Measurements from ENCODE around the gene KLF12. TPM values are rescaled to one million over a fixed set of nuclear protein-coding genes. Genes with fewer than 3 reads are reported as not detected.

The KLF12 gene
- total RNA-seq, 2 experiments from 2014 or later, result 69.5 to 74.7 TPM

- Mint-ChIP-seq H3K4me1 (ENCODE audit: low read depth) (no peaks in the 10 kb centered on the region), H3K4me3 (no peak overlapping the region), H3K36me3 (ENCODE audit: low read depth) (no peaks in the 10 kb centered on the region), H3K9me3 (no peaks in the 10 kb centered on the region), H3K27ac (no peak overlapping the region), H3K27me3 (no peaks in the 10 kb centered on the region)
- ChIA-PET POLR2A (interaction anchor here (1.4 kb wide), 1 partner anchor 26 kb away, joined by 4 read pairs; no protein-coding TSS in a partner anchor), CTCF (no interaction called here)
- Histone ChIP-seq H3K4me3 (ENCODE audit: low read length) (no peak overlapping the region), H3K27me3 (ENCODE audit: control insufficient read depth in 1 of 2, insufficient read depth in 2 of 2, low read length in 2 of 2) (no peaks in the 10 kb centered on the region), H3K36me3 (ENCODE audit: insufficient read depth, low read length) (no peaks in the 10 kb centered on the region), H3K27ac (ENCODE audit: low read depth in 1 of 2, low read length in 2 of 2) (no peak overlapping the region), H3K4me1 (ENCODE audit: insufficient read depth, low read length) (no peaks in the 10 kb centered on the region), H3K9me3 (ENCODE audit: control insufficient read depth in 1 of 2, insufficient read depth in 1 of 2, low read length in 2 of 2) (no peaks in the 10 kb centered on the region)
- DNase-seq (no peak), ATAC-seq (ENCODE audit: poor library complexity) (no peak)
- intact Hi-C loops (cut with DNase I, micrococcal nuclease), result no loop called here
- no peak for TF ChIP-seq CTCF (IDR thresholded peaks at IDR 0.05)
These were observed 34.1 kb upstream of the KLF12 start for GRCh38 chr13:74168263-74168675.

DNA sequence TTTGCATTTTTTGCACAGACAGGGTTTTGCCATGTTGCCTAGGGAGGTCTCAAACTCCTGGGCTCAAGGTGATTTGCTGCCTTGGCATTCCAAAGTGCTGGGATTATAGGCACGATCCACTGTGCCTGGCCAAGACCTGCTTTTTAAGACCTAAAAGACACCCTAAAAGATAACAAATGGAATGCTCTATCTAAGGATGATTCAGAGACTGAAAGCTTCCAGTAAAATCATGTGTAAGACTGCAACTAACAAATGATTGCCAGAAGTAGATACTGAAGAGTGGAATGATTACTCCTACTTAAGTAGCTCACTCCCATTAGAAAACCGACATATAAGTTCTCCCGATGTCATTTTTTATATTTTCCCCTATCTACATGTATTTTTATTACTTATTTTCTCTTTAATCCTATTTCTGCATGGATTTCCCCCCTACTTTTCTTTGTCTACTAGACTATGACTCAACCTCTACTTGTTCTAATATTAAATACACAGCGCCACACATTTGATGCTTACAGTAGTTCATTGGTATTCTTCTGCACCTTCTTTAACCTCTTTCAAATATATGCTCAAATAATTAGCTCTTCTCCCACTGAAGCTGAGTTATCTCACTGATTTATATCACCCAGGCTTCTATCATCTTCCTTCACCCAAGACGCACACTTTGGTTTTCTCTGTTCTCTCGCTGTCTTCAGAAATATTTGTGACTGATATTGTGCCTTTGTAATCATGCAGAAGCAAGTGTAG lies 32.2 kb upstream of the KLF12 start:
- no peak for TF ChIP-seq CTCF (IDR thresholded peaks at IDR 0.05)
- Mint-ChIP-seq H3K4me1 (ENCODE audit: low read depth) (no peaks in the 10 kb centered on the region), H3K9me3 (no peaks in the 10 kb centered on the region), H3K27ac (no peak overlapping the region), H3K4me3 (no peak overlapping the region), H3K27me3 (no peaks in the 10 kb centered on the region), H3K36me3 (ENCODE audit: low read depth) (no peaks in the 10 kb centered on the region)
- ChIA-PET POLR2A (interaction anchor here (1.0 kb wide), 1 partner anchor 53 kb away, joined by 3 read pairs; no protein-coding TSS in a partner anchor), CTCF (interaction anchor here (0.6 kb wide), 1 partner anchor 18 kb away, joined by 3 read pairs; no protein-coding TSS in a partner anchor)
- Histone ChIP-seq H3K36me3 (ENCODE audit: insufficient read depth, low read length) (no peaks in the 10 kb centered on the region), H3K4me3 (ENCODE audit: low read length) (no peak overlapping the region), H3K27ac (ENCODE audit: low read depth in 1 of 2, low read length in 2 of 2) (no peak overlapping the region), H3K27me3 (ENCODE audit: control insufficient read depth in 1 of 2, insufficient read depth in 2 of 2, low read length in 2 of 2) (no peaks in the 10 kb centered on the region), H3K4me1 (ENCODE audit: insufficient read depth, low read length) (no peaks in the 10 kb centered on the region), H3K9me3 (ENCODE audit: control insufficient read depth in 1 of 2, insufficient read depth in 1 of 2, low read length in 2 of 2) (no peaks in the 10 kb centered on the region)
- ATAC-seq (ENCODE audit: poor library complexity), result no peak
- DNase-seq, result no peak
- intact Hi-C loops (cut with DNase I, micrococcal nuclease), result no loop called here

- ChIA-PET CTCF (no interaction called here), POLR2A (interaction anchor here (0.7 kb wide), 1 partner anchor 67 kb away, joined by 3 read pairs; no protein-coding TSS in a partner anchor)
- intact Hi-C loops (cut with DNase I, micrococcal nuclease), result no loop called here
- no peaks in the 10 kb centered on the region for H3K27me3 ChIP-seq (ENCODE audit: control insufficient read depth in 1 of 2, insufficient read depth in 2 of 2, low read length in 2 of 2)
- no peaks in the 10 kb centered on the region for H3K4me1 ChIP-seq (ENCODE audit: insufficient read depth, low read length)
- Mint-ChIP-seq H3K36me3 (ENCODE audit: low read depth) (no peaks in the 10 kb centered on the region), H3K27ac (no peak overlapping the region), H3K9me3 (no peaks in the 10 kb centered on the region), H3K4me3 (no peak overlapping the region), H3K27me3 (no peaks in the 10 kb centered on the region), H3K4me1 (ENCODE audit: low read depth) (no peaks in the 10 kb centered on the region)
- ATAC-seq (ENCODE audit: poor library complexity), result no peak
- no peak overlapping the region for H3K27ac ChIP-seq (ENCODE audit: low read depth in 1 of 2, low read length in 2 of 2)
- DNase-seq, result no peak
- peaks cover 0 to 3% of the 10 kb centered on the region in 2 experiments for H3K9me3 ChIP-seq (ENCODE audit: control insufficient read depth in 1 of 2, insufficient read depth in 1 of 2, low read length in 2 of 2)
- H3K36me3 ChIP-seq (ENCODE audit: insufficient read depth, low read length), result no peaks in the 10 kb centered on the region
- H3K4me3 ChIP-seq (ENCODE audit: low read length), result no peak overlapping the region
- no peak for TF ChIP-seq CTCF (IDR thresholded peaks at IDR 0.05)
These were observed 28.6 kb upstream of the KLF12 start for GRCh38 chr13:74162782-74163181.

Data from CD4-positive, alpha-beta T cell (primary cell).